Activated naive CD4-positive, alpha-beta T cell treated with anti-CD3 and anti-CD28 coated beads, Interleukin-2, amount 10 ng/mL, durations not matched to agents 5 hours and 36 hours (primary cell): ENCODE data around the gene FAM20C. TPM values are rescaled to one million over a fixed set of nuclear protein-coding genes. Genes with fewer than 3 reads are reported as not detected.

ENCODE experiments used
- total RNA-seq, 2 experiments: library from RNA; stranded (reverse); gene quantifications; one replicate each; pipeline ENCODE4 v1.2.3, GENCODE V29; 2021

FAM20C gene
- 1 to 10 TPM; 1.2 to 1.3 TPM for total RNA-seq

DNA sequence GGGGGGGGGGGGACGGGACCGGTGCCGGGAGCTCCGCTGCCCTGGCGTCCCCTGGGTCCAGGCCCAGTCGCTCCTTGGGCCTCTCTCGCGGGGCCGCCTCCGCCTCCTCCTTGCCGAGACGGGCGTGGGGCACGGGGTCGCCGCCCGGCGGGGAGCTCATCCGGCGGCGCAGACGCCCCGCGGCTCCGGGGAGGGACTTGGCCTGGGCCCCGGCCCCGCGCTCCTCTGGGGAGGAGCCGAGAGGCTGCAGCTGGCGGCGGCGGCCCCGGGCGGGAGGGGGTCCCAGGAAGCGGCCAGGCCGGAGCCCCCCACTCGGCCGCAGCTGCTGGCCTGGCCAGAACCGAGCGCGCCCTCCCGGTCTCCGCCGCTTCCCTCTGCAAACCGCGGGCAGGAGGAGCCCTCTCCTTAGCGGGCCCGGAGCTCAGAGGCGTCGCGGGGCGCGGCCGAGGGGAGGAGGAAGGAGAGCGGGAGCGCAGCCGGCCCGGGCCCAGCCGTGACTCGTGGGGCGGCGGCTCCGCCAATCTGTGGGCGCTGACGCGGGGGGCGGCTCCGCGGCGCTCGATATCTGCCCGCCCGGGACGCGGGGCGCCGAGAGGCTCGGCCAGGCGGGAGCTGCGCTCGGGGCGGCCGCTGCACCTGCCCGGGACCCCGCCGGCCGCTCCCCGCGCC lies at the start of gene FAM20C:
Gene FAM20C (plus strand): TSS at position 591 of the 669 bp plus-strand sequence. CDS start 629 bp downstream, outside the sequence.

DNA sequence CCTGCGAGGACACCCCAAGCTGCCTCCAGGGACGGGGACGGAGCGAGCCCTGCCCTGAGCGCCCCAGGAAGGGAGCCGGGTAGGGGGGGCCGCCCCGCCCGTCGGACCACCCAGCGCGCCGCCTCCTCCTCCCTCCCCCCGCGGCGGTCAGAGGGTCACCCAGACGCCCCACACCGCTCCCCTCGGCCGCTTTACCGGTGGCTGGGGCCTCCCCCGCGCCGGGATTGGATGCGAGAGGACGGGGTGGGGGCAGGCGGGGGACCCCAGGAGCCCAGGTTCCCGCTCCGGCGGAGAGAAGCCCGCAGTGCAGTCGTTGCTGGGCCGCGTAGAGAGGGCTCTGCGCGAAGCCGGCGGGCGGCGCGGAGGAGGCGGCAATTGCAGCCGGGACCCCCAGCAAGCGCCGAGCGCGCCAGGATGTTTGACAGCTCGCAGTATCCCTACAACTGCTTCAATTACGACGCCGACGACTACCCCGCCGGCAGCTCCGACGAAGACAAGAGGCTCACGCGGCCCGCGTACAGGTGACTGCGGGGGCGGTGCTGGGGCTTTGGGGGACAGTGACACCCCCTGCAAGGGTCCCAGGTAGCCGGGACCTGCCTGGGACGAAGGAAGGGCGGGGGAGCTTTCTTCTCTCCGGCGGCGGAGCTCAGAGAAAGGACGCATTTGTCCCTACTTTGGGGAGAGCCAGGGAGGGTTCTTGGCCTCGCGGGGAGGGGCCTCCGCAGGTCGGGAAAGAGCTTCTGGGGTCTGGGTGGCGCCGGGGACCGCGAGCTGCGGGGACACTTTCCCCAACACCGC lies 97.6 kb downstream of the FAM20C start, which contains the start of gene FOXL3:
Gene FOXL3 (plus strand): TSS at position 415 of the 798 bp plus-strand sequence. CDS start 0 bp downstream, at position 415.

Other genes with a start within 250 kb of the FAM20C start
- not detected for gene FOXL3, start 97.6 kb downstream of the FAM20C start, total RNA-seq